ENCODE data around the gene TSC22D1.

DNA sequence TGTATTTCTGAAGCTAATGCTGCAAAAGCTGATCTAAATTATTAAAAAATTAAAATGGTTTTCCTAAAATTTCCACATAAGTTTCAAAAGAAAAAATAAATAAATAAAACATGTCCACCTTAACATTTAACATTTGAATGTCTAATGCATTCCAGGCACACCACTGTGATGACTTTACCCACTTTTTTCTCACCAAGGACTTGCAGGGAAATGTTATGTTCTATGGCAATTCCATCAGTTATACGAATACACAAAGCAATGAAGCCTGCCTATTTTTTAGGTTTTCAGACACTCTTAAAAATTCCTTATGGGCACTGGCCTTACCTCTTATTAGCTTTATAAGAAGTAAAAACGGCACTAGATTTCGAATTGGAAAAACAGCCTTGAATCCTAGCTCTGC is 10.2 kb downstream of the TSC22D1 start:
- TF ChIP-seq EZH2phosphoT487 (conservative IDR thresholded peaks at IDR 0.05; ENCODE audit: low read length): no peak
- TF ChIP-seq, protein P1, sequence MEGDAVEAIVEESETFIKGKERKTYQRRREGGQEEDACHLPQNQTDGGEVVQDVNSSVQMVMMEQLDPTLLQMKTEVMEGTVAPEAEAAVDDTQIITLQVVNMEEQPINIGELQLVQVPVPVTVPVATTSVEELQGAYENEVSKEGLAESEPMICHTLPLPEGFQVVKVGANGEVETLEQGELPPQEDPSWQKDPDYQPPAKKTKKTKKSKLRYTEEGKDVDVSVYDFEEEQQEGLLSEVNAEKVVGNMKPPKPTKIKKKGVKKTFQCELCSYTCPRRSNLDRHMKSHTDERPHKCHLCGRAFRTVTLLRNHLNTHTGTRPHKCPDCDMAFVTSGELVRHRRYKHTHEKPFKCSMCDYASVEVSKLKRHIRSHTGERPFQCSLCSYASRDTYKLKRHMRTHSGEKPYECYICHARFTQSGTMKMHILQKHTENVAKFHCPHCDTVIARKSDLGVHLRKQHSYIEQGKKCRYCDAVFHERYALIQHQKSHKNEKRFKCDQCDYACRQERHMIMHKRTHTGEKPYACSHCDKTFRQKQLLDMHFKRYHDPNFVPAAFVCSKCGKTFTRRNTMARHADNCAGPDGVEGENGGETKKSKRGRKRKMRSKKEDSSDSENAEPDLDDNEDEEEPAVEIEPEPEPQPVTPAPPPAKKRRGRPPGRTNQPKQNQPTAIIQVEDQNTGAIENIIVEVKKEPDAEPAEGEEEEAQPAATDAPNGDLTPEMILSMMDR (IDR thresholded peaks at IDR 0.05; ENCODE audit: insufficient read depth, low read length, poor library complexity, severe bottlenecking): no peak

All from SU-DHL-6 (cell line).